Liver (tissue), 9 donors: Measurements from ENCODE around the gene RSRC1. TPM values are rescaled to one million over a fixed set of nuclear protein-coding genes. Genes with fewer than 3 reads are reported as not detected.

Experiments used
- DNase-seq: peaks from one replicate; pipeline ENCODE4 v3.0.0-alpha.2; 2017; ENCODE audit warnings: low spot score
- H3K27ac ChIP-seq, 2 donors: one replicate each; pipeline ENCODE4 v1.7.0; 2013; ENCODE audit warnings: inconsistent platforms in 2 of 2, low read length in 2 of 2, control low read depth in 1 of 2, low read depth in 1 of 2, mild to moderate bottlenecking in 1 of 2
- H3K27me3 ChIP-seq, 4 donors: one replicate each; pipeline versions ENCODE4 v1.6.1 to v1.7.0; 2013; ENCODE audit warnings: low read length in 3 of 4, inconsistent platforms in 1 of 4, mild to moderate bottlenecking in 1 of 4, moderate library complexity in 1 of 4; ENCODE audit not compliant: control insufficient read depth in 4 of 4, insufficient read depth in 4 of 4
- H3K36me3 ChIP-seq, 4 donors: one replicate each; pipeline versions ENCODE4 v1.6.1 to v1.7.0; 2013; ENCODE audit warnings: low read length in 3 of 4, mild to moderate bottlenecking in 3 of 4, low read depth in 1 of 4, moderate library complexity in 1 of 4; ENCODE audit not compliant: control insufficient read depth in 4 of 4, insufficient read depth in 3 of 4
- H3K4me1 ChIP-seq, 4 donors: one replicate each; pipeline versions ENCODE4 v1.6.1 to v1.7.0; 2013; ENCODE audit warnings: low read length in 3 of 4, mild to moderate bottlenecking in 3 of 4, moderate library complexity in 1 of 4; ENCODE audit not compliant: control insufficient read depth in 4 of 4, insufficient read depth in 4 of 4
- H3K4me3 ChIP-seq, 3 donors: one replicate each; pipeline versions ENCODE4 v1.6.1 to v1.7.0; 2013; ENCODE audit warnings: low read length in 3 of 3, control low read depth in 1 of 3, low read depth in 1 of 3, mild to moderate bottlenecking in 1 of 3
- H3K9ac ChIP-seq, 2 donors: one replicate each; pipeline ENCODE4 v1.7.0; 2013; ENCODE audit warnings: low read length in 2 of 2, mild to moderate bottlenecking in 2 of 2, moderate library complexity in 2 of 2, control low read depth in 1 of 2, low read depth in 1 of 2
- H3K9me3 ChIP-seq, 4 donors: one replicate each; pipeline versions ENCODE4 v1.6.1 to v1.7.0; 2013; ENCODE audit warnings: low read length in 3 of 4; ENCODE audit not compliant: control insufficient read depth in 4 of 4
- EGR1 ChIP-seq, 2 donors: IDR thresholded peaks; 2 replicates each; pipeline ENCODE4 v1.6.1; 2016 to 2018; ENCODE audit warnings: antibody characterized with exemption in 2 of 2, low read depth in 2 of 2
- FOXA1 ChIP-seq: IDR thresholded peaks from 2 replicates; pipeline ENCODE4 v1.6.1; 2016; ENCODE audit warnings: antibody characterized with exemption
- FOXA2 ChIP-seq: IDR thresholded peaks from 2 replicates; pipeline ENCODE4 v1.6.1; 2016; ENCODE audit warnings: antibody characterized with exemption
- GABPA ChIP-seq, 2 donors: IDR thresholded peaks in 1 of 2; conservative IDR thresholded peaks in 1 of 2; 2 replicates each; pipeline ENCODE4 v1.6.1; 2016; ENCODE audit warnings: antibody characterized with exemption in 2 of 2, mild to moderate bottlenecking in 1 of 2, moderate library complexity in 1 of 2
- HNF4A ChIP-seq, 2 donors: conservative IDR thresholded peaks; 2 replicates each; pipeline ENCODE4 v1.6.1; 2016; ENCODE audit warnings: antibody characterized with exemption in 2 of 2, mild to moderate bottlenecking in 2 of 2
- HNF4G ChIP-seq: IDR thresholded peaks from 2 replicates; pipeline ENCODE4 v1.6.1; 2016; ENCODE audit warnings: antibody characterized with exemption
- JUND ChIP-seq, 2 donors: IDR thresholded peaks; 2 replicates each; pipeline ENCODE4 v1.6.1; 2016; ENCODE audit warnings: antibody characterized with exemption in 2 of 2
- NR2F2 ChIP-seq: IDR thresholded peaks from 2 replicates; pipeline ENCODE4 v1.6.1; 2016; ENCODE audit warnings: antibody characterized with exemption
- RAD21 ChIP-seq, 2 donors: IDR thresholded peaks; 2 replicates each; pipeline ENCODE4 v1.6.1; 2016; ENCODE audit warnings: antibody characterized with exemption in 2 of 2, mild to moderate bottlenecking in 2 of 2
- RXRA ChIP-seq, 2 donors: IDR thresholded peaks; 2 replicates each; pipeline ENCODE4 v1.6.1; 2017 to 2018; ENCODE audit warnings: antibody characterized with exemption in 2 of 2, mild to moderate bottlenecking in 1 of 2
- SP1 ChIP-seq: IDR thresholded peaks from 2 replicates; pipeline ENCODE4 v1.6.1; 2018; ENCODE audit warnings: antibody characterized with exemption, mild to moderate bottlenecking
- TAF1 ChIP-seq: conservative IDR thresholded peaks from 2 replicates; pipeline ENCODE4 v1.6.1; 2016; ENCODE audit warnings: antibody characterized with exemption, mild to moderate bottlenecking
- YY1 ChIP-seq: IDR thresholded peaks from 2 replicates; pipeline ENCODE4 v1.6.1; 2016; ENCODE audit warnings: antibody characterized with exemption, mild to moderate bottlenecking
- WGBS: extraction: QIAGEN DNeasy Blood & Tissue Kit; methylation state at CpG from one replicate; pipeline ENCODE4 v1.1.7; 2013; 5-methylcytosine and 5-hydroxymethylcytosine counted together
- polyA plus RNA-seq, 2 donors: library from polyadenylated mRNA; stranded (reverse) in 1 of 2; unstranded in 1 of 2; fragments of 200-250 nt in 1 of 2; fragments of >200 nt in 1 of 2; fragmentation: Nextera tagmentation in 1 of 2; extraction: Ambion mirVana in 1 of 2; gene quantifications; one replicate each; pipeline versions ENCODE4 v1.2.1 to v1.2.3, GENCODE V29; 2013 to 2015
- total RNA-seq, 2 donors: library from RNA; depleted of rRNA; stranded (reverse); fragments of >200 nt; gene quantifications; one replicate each; pipeline ENCODE4 v1.2.3, GENCODE V29; 2014
- TF ChIP-seq, protein P1 (sequence below): IDR thresholded peaks from 2 replicates; pipeline ENCODE4 v1.6.1; 2016; ENCODE audit warnings: antibody characterized with exemption
- TF ChIP-seq, protein P2 (sequence below): IDR thresholded peaks from 2 replicates; pipeline ENCODE4 v1.6.1; 2016; ENCODE audit warnings: antibody characterized with exemption
- TF ChIP-seq, protein P3 (sequence below): fragments of 150-350 bp; IDR thresholded peaks from 2 replicates; pipeline ENCODE4 v1.5.1; 2017; ENCODE audit warnings: improper control_type of control experiment, low read depth, low read length; ENCODE audit not compliant: missing input control
- TF ChIP-seq, protein P4 (sequence below): IDR thresholded peaks from 2 replicates; pipeline ENCODE4 v1.6.1; 2016; ENCODE audit warnings: antibody characterized with exemption
- TF ChIP-seq, protein P5 (sequence below): IDR thresholded peaks from 2 replicates; pipeline ENCODE4 v1.6.1; 2016; ENCODE audit warnings: antibody characterized with exemption, mild to moderate bottlenecking
- donor health status: healthy.
- donor health status: healthy.
- donor health status: healthy.
- donor health status: healthy.
- donor health status: healthy.

Gene RSRC1
- total and polyA plus RNA-seq, 4 donors, result 7.2 to 30.3 (median 20.7) TPM

DNA sequence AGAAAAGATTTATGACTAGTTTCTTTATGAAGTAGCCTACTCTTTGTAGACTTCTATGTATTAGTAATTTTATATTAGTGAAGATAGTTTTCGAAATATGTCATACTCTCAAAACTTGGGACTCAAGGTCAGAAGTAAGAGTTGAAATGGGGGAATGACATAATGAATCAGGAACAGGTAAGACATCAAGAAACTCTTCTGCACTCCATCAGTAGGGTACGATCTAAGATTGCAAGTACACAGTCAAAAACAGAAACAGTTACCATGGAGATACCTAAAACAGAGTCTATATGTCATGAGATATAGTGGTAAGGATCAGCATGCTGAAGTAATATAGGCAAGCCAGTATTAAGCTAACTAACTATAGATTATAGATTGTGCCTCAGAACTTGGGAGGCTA lies 274.1 kb downstream of the RSRC1 start:
- WGBS, result 95% methylated on average over 2 of the region's 2 CpGs
- DNase-seq, result no peak
- H3K4me1 ChIP-seq, result no peaks in the 10 kb centered on the region
- H3K9me3 ChIP-seq, result no peaks in the 10 kb centered on the region
- no peak overlapping the region for H3K4me3 ChIP-seq
- H3K36me3 ChIP-seq, result no peaks in the 10 kb centered on the region
- H3K27ac ChIP-seq, result no peak overlapping the region
- no peak overlapping the region for H3K9ac ChIP-seq
- no peaks in the 10 kb centered on the region for H3K27me3 ChIP-seq
- TF ChIP-seq FOXA2 (no peak), HNF4G (no peak), YY1 (no peak), GABPA (IDR thresholded peaks at IDR 0.05 in 1 of 2, conservative IDR thresholded peaks at IDR 0.05 in 1 of 2) (no peak), HNF4A (conservative IDR thresholded peaks at IDR 0.05) (no peak), TAF1 (no peak), RAD21 (IDR thresholded peaks at IDR 0.05) (no peak), JUND (IDR thresholded peaks at IDR 0.05) (no peak), SP1 (no peak), EGR1 (IDR thresholded peaks at IDR 0.05; ENCODE audit: low read depth in 2 of 2) (no peak)
- TF ChIP-seq, protein P1, sequence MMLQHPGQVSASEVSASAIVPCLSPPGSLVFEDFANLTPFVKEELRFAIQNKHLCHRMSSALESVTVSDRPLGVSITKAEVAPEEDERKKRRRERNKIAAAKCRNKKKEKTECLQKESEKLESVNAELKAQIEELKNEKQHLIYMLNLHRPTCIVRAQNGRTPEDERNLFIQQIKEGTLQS, result no peak
- TF ChIP-seq, protein P2, sequence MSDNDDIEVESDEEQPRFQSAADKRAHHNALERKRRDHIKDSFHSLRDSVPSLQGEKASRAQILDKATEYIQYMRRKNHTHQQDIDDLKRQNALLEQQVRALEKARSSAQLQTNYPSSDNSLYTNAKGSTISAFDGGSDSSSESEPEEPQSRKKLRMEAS, result no peak
- TF ChIP-seq, protein P3, sequence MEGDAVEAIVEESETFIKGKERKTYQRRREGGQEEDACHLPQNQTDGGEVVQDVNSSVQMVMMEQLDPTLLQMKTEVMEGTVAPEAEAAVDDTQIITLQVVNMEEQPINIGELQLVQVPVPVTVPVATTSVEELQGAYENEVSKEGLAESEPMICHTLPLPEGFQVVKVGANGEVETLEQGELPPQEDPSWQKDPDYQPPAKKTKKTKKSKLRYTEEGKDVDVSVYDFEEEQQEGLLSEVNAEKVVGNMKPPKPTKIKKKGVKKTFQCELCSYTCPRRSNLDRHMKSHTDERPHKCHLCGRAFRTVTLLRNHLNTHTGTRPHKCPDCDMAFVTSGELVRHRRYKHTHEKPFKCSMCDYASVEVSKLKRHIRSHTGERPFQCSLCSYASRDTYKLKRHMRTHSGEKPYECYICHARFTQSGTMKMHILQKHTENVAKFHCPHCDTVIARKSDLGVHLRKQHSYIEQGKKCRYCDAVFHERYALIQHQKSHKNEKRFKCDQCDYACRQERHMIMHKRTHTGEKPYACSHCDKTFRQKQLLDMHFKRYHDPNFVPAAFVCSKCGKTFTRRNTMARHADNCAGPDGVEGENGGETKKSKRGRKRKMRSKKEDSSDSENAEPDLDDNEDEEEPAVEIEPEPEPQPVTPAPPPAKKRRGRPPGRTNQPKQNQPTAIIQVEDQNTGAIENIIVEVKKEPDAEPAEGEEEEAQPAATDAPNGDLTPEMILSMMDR, result no peak

DNA sequence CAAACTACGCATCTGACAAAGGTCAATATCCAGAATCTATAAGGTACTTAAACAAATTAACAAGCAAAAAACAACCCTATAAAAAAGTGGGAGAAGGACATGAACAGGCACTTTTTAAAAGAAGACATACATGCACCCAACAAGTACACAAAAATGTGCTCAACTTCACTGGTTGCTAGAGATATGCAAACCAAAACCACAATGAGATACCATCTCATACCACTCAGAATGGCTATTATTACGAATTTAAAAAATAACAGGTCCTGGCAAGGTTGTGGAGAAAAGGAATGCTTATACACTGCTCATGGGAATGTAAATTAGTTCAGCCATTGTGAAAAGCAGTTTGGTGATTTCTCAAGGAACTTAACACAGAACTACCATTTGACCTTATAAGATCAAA lies 285.5 kb downstream of the RSRC1 start:
- H3K9ac ChIP-seq, result no peak overlapping the region
- 65% methylated on average over 2 of the region's 2 CpGs for WGBS
- no peak overlapping the region for H3K4me3 ChIP-seq
- no peak for DNase-seq
- H3K36me3 ChIP-seq, result no peaks in the 10 kb centered on the region
- TF ChIP-seq RAD21 (IDR thresholded peaks at IDR 0.05), result no peak
- TF ChIP-seq, protein P2, result no peak
- TF ChIP-seq EGR1 (IDR thresholded peaks at IDR 0.05; ENCODE audit: low read depth in 2 of 2), result no peak
- TF ChIP-seq HNF4G, result no peak
- TF ChIP-seq SP1, result no peak
- TF ChIP-seq, protein P4, sequence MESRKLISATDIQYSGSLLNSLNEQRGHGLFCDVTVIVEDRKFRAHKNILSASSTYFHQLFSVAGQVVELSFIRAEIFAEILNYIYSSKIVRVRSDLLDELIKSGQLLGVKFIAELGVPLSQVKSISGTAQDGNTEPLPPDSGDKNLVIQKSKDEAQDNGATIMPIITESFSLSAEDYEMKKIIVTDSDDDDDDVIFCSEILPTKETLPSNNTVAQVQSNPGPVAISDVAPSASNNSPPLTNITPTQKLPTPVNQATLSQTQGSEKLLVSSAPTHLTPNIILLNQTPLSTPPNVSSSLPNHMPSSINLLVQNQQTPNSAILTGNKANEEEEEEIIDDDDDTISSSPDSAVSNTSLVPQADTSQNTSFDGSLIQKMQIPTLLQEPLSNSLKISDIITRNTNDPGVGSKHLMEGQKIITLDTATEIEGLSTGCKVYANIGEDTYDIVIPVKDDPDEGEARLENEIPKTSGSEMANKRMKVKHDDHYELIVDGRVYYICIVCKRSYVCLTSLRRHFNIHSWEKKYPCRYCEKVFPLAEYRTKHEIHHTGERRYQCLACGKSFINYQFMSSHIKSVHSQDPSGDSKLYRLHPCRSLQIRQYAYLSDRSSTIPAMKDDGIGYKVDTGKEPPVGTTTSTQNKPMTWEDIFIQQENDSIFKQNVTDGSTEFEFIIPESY, result no peak
- no peak for TF ChIP-seq JUND (IDR thresholded peaks at IDR 0.05)
- TF ChIP-seq NR2F2, result no peak
- TF ChIP-seq, protein P3, result no peak
- TF ChIP-seq, protein P5, sequence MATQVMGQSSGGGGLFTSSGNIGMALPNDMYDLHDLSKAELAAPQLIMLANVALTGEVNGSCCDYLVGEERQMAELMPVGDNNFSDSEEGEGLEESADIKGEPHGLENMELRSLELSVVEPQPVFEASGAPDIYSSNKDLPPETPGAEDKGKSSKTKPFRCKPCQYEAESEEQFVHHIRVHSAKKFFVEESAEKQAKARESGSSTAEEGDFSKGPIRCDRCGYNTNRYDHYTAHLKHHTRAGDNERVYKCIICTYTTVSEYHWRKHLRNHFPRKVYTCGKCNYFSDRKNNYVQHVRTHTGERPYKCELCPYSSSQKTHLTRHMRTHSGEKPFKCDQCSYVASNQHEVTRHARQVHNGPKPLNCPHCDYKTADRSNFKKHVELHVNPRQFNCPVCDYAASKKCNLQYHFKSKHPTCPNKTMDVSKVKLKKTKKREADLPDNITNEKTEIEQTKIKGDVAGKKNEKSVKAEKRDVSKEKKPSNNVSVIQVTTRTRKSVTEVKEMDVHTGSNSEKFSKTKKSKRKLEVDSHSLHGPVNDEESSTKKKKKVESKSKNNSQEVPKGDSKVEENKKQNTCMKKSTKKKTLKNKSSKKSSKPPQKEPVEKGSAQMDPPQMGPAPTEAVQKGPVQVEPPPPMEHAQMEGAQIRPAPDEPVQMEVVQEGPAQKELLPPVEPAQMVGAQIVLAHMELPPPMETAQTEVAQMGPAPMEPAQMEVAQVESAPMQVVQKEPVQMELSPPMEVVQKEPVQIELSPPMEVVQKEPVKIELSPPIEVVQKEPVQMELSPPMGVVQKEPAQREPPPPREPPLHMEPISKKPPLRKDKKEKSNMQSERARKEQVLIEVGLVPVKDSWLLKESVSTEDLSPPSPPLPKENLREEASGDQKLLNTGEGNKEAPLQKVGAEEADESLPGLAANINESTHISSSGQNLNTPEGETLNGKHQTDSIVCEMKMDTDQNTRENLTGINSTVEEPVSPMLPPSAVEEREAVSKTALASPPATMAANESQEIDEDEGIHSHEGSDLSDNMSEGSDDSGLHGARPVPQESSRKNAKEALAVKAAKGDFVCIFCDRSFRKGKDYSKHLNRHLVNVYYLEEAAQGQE, result no peak
- TF ChIP-seq TAF1, result no peak
- TF ChIP-seq FOXA2, result no peak
- TF ChIP-seq FOXA1, result no peak
- TF ChIP-seq HNF4A (conservative IDR thresholded peaks at IDR 0.05), result no peak
- TF ChIP-seq YY1, result no peak
- TF ChIP-seq GABPA (IDR thresholded peaks at IDR 0.05 in 1 of 2, conservative IDR thresholded peaks at IDR 0.05 in 1 of 2), result no peak
- TF ChIP-seq, protein P1, result no peak
- no peak for TF ChIP-seq RXRA (IDR thresholded peaks at IDR 0.05)
- H3K27me3 ChIP-seq, result no peaks in the 10 kb centered on the region
- H3K4me1 ChIP-seq, result no peaks in the 10 kb centered on the region
- no peaks in the 10 kb centered on the region for H3K9me3 ChIP-seq
- H3K27ac ChIP-seq, result no peak overlapping the region
